Endothelial cell (in vitro differentiated cells): ENCODE data around the gene KLHL22. TPM values are rescaled to one million over a fixed set of nuclear protein-coding genes. Genes with fewer than 3 reads are reported as not detected.

Experiments used
- DNase-seq: peaks from one replicate; pipeline ENCODE4 v3.0.0; 2021; ENCODE audit warnings: low spot score
- H3K27ac Mint-ChIP-seq: one replicate; pipeline ENCODE4 v1.8.0; 2021; ENCODE audit warnings: mixed read lengths, inconsistent platforms; ENCODE audit not compliant: unreplicated experiment
- H3K27me3 Mint-ChIP-seq: one replicate; pipeline ENCODE4 v1.8.0; 2021; ENCODE audit warnings: mild to moderate bottlenecking, moderate library complexity, mixed read lengths, inconsistent platforms; ENCODE audit not compliant: unreplicated experiment
- H3K36me3 Mint-ChIP-seq: one replicate; pipeline ENCODE4 v1.8.0; 2021; ENCODE audit warnings: mild to moderate bottlenecking, low read depth, mixed read lengths, inconsistent platforms; ENCODE audit not compliant: unreplicated experiment
- H3K4me1 Mint-ChIP-seq: one replicate; pipeline ENCODE4 v1.8.0; 2021; ENCODE audit warnings: mild to moderate bottlenecking, mixed read lengths, inconsistent platforms; ENCODE audit not compliant: unreplicated experiment
- H3K4me3 Mint-ChIP-seq: one replicate; pipeline ENCODE4 v1.8.0; 2021; ENCODE audit warnings: mild to moderate bottlenecking, mixed read lengths, inconsistent platforms; ENCODE audit not compliant: unreplicated experiment
- H3K9me3 Mint-ChIP-seq: one replicate; pipeline ENCODE4 v1.8.0; 2021; ENCODE audit warnings: mixed read lengths, inconsistent platforms; ENCODE audit not compliant: unreplicated experiment
- CTCF ChIP-seq: fragments of 200-600 bp; sonication (generic); IDR thresholded peaks from one replicate; pipeline ENCODE4 v1.5.0; 2021; ENCODE audit warnings: antibody characterized with exemption; ENCODE audit not compliant: unreplicated experiment
- total RNA-seq: library from RNA; stranded (reverse); fragmentation: NEBNext Ultra II Directional; extraction: Animal tissue kit (Norgen Biotek cat#: 25700); gene quantifications from one replicate; pipeline ENCODE4 v1.2.1, GENCODE V29; 2021; ENCODE audit not compliant: unreplicated experiment

Gene KLHL22
- total RNA-seq, 1 donor from 2014 or later, result 19.4 TPM

- H3K9me3 Mint-ChIP-seq, result no peaks in the 10 kb centered on the region
- H3K36me3 Mint-ChIP-seq, result peaks cover 32% of the 10 kb centered on the region
- H3K4me3 Mint-ChIP-seq, result peak overlapping the region; percentile 54
- peaks cover 31% of the 10 kb centered on the region for H3K4me1 Mint-ChIP-seq
- no peak for TF ChIP-seq CTCF
- peak overlapping the region; percentile 76 for H3K27ac Mint-ChIP-seq
- H3K27me3 Mint-ChIP-seq, result peaks cover 9% of the 10 kb centered on the region
- DNase-seq, result no peak
Observed at GRCh38 chr22:20517841-20518592, 22.4 kb upstream of the KLHL22 start.

- H3K36me3 Mint-ChIP-seq, result peaks cover 29% of the 10 kb centered on the region
- H3K27me3 Mint-ChIP-seq, result peaks cover 9% of the 10 kb centered on the region
- H3K9me3 Mint-ChIP-seq, result no peaks in the 10 kb centered on the region
Observed at GRCh38 chr22:20517422-20517821, 21.8 kb upstream of the KLHL22 start.

GRCh38 chr22:20516399-20516798, 20.8 kb upstream of the KLHL22 start:
- Mint-ChIP-seq H3K27me3 (peaks cover 8% of the 10 kb centered on the region), H3K4me1 (peaks cover 30% of the 10 kb centered on the region), H3K36me3 (peaks cover 23% of the 10 kb centered on the region), H3K27ac (no peak overlapping the region), H3K4me3 (no peak overlapping the region), H3K9me3 (no peaks in the 10 kb centered on the region)
- DNase-seq, result no peak
- TF ChIP-seq CTCF, result no peak

More at GRCh38 chr22:20517422-20517821, 21.8 kb upstream of the KLHL22 start:
- no peak for TF ChIP-seq CTCF
- no peak for DNase-seq
- peaks cover 27% of the 10 kb centered on the region for H3K4me1 Mint-ChIP-seq
- peak overlapping the region; percentile 80 for H3K27ac Mint-ChIP-seq
- peak overlapping the region; percentile 7 for H3K4me3 Mint-ChIP-seq

- TF ChIP-seq CTCF, result no peak
- no peak for DNase-seq
- H3K27me3 Mint-ChIP-seq, result peaks cover 8% of the 10 kb centered on the region
- peaks cover 43% of the 10 kb centered on the region for H3K4me1 Mint-ChIP-seq
- no peak overlapping the region for H3K4me3 Mint-ChIP-seq
- H3K36me3 Mint-ChIP-seq, result peaks cover 15% of the 10 kb centered on the region
- H3K9me3 Mint-ChIP-seq, result no peaks in the 10 kb centered on the region
- H3K27ac Mint-ChIP-seq, result no peak overlapping the region
Observed at GRCh38 chr22:20514658-20515406, 19.2 kb upstream of the KLHL22 start.
